Endodermal cell (in vitro differentiated cells): ENCODE data around the gene CA11. TPM values are rescaled to one million over a fixed set of nuclear protein-coding genes. Genes with fewer than 3 reads are reported as not detected.

ENCODE experiments used
- DNase-seq: peaks from one replicate; pipeline ENCODE4 v3.0.0-alpha.2; 2017
- H3K27ac ChIP-seq: 2 replicates; pipeline ENCODE4 v1.5.1; 2013; ENCODE audit warnings: mild to moderate bottlenecking, low read depth, low read length, moderate library complexity
- H3K27me3 ChIP-seq: 2 replicates; pipeline ENCODE4 v1.6.1; 2013; ENCODE audit warnings: mild to moderate bottlenecking, low read length, moderate library complexity; ENCODE audit not compliant: insufficient read depth, control insufficient read depth, poor library complexity, severe bottlenecking
- H3K36me3 ChIP-seq: 2 replicates; pipeline ENCODE4 v1.7.0; 2013; ENCODE audit warnings: mild to moderate bottlenecking, low read length, moderate library complexity; ENCODE audit not compliant: control insufficient read depth, insufficient read depth
- H3K4me1 ChIP-seq: one replicate; pipeline ENCODE4 v1.7.0; 2013; ENCODE audit warnings: low read length; ENCODE audit not compliant: control insufficient read depth, insufficient read depth
- H3K4me3 ChIP-seq: 2 replicates; pipeline ENCODE4 v1.5.1; 2013; ENCODE audit warnings: mild to moderate bottlenecking, low read length, moderate library complexity
- H3K9ac ChIP-seq: 2 replicates; pipeline ENCODE4 v1.6.1; 2013; ENCODE audit warnings: mild to moderate bottlenecking, low read length, moderate library complexity; ENCODE audit not compliant: poor library complexity, severe bottlenecking; ENCODE audit errors: extremely low read depth
- H3K9me3 ChIP-seq: 2 replicates; pipeline ENCODE4 v1.6.1; 2013; ENCODE audit warnings: mild to moderate bottlenecking, low read length, moderate library complexity; ENCODE audit not compliant: control insufficient read depth
- H3K27ac Mint-ChIP-seq: 2 replicates; pipeline ENCODE4 v1.8.0; 2020; ENCODE audit warnings: mixed read lengths
- H3K27me3 Mint-ChIP-seq: 2 replicates; pipeline ENCODE4 v1.8.0; 2021; ENCODE audit warnings: mild to moderate bottlenecking, mixed read lengths; ENCODE audit not compliant: insufficient read depth
- H3K36me3 Mint-ChIP-seq: 2 replicates; pipeline ENCODE4 v1.8.0; 2020; ENCODE audit warnings: low read depth, mixed read lengths
- H3K4me1 Mint-ChIP-seq: 2 replicates; pipeline ENCODE4 v1.8.0; 2020; ENCODE audit warnings: mixed read lengths
- H3K4me3 Mint-ChIP-seq: 2 replicates; pipeline ENCODE4 v1.8.0; 2020; ENCODE audit warnings: mild to moderate bottlenecking, moderate library complexity, mixed read lengths
- H3K9me3 Mint-ChIP-seq: 2 replicates; pipeline ENCODE4 v1.8.0; 2020; ENCODE audit warnings: mild to moderate bottlenecking, mixed read lengths
- CTCF ChIP-seq: fragments of 200-600 bp; sonication (generic); conservative IDR thresholded peaks from 2 replicates; pipeline ENCODE4 v1.5.0; 2021; ENCODE audit warnings: antibody characterized with exemption, mild to moderate bottlenecking
- WGBS, 2 experiments: methylation state at CpG; one replicate each; pipeline versions ENCODE4 v1.1.5 to v1.1.7; 2013; ENCODE audit warnings: missing lambda C conversion rate in 2 of 2, mixed read lengths in 1 of 2; ENCODE audit not compliant: insufficient coverage in 1 of 2, insufficient read length in 1 of 2; 5-methylcytosine and 5-hydroxymethylcytosine counted together
- total RNA-seq, 2 donors: library from RNA; stranded (reverse); fragmentation: NEBNext Ultra II Directional in 1 of 2; extraction: Animal tissue kit (Norgen Biotek cat#: 25700) in 1 of 2; gene quantifications; 2 replicates in 1 of 2; 3 replicates in 1 of 2; pipeline ENCODE4 v1.2.1, GENCODE V29; 2021

CA11 gene
- total RNA-seq, 2 donors from 2014 or later = 75.0 to 82.6 TPM

GRCh38 chr19:48603449-48603848 lies 42.5 kb downstream of the CA11 start:
- Histone ChIP-seq H3K9me3 (no peaks in the 10 kb centered on the region), H3K4me3 (no peak overlapping the region), H3K36me3 (no peaks in the 10 kb centered on the region), H3K27ac (no peak overlapping the region), H3K9ac (no peak overlapping the region), H3K27me3 (no peaks in the 10 kb centered on the region), H3K4me1 (no peaks in the 10 kb centered on the region)
- H3K9me3 Mint-ChIP-seq = no peaks in the 10 kb centered on the region
- no peak for DNase-seq
- no peaks in the 10 kb centered on the region for H3K36me3 Mint-ChIP-seq
- H3K4me1 Mint-ChIP-seq = no peaks in the 10 kb centered on the region
- peaks cover 3% of the 10 kb centered on the region for H3K27me3 Mint-ChIP-seq
- WGBS, 2 experiments = 96 to 98% methylated on average over 37 to 39 of the region's 39 CpGs
- no peak for TF ChIP-seq CTCF
- H3K4me3 Mint-ChIP-seq = no peak overlapping the region
- no peak overlapping the region for H3K27ac Mint-ChIP-seq

- DNase-seq = no peak
- H3K27ac Mint-ChIP-seq = no peak overlapping the region
- H3K27me3 ChIP-seq = no peaks in the 10 kb centered on the region
- no peaks in the 10 kb centered on the region for H3K9me3 ChIP-seq
- H3K9me3 Mint-ChIP-seq = no peaks in the 10 kb centered on the region
- H3K27me3 Mint-ChIP-seq = peaks cover 3% of the 10 kb centered on the region
- no peak for TF ChIP-seq CTCF
- H3K4me3 ChIP-seq = no peak overlapping the region
- H3K9ac ChIP-seq = no peak overlapping the region
- 91 to 94% methylated on average over 6 to 8 of the region's 9 CpGs for WGBS, 2 experiments
- H3K4me1 Mint-ChIP-seq = no peaks in the 10 kb centered on the region
- no peaks in the 10 kb centered on the region for H3K36me3 Mint-ChIP-seq
- no peak overlapping the region for H3K27ac ChIP-seq
- no peaks in the 10 kb centered on the region for H3K4me1 ChIP-seq
- no peak overlapping the region for H3K4me3 Mint-ChIP-seq
- H3K36me3 ChIP-seq = no peaks in the 10 kb centered on the region
Observed at GRCh38 chr19:48603001-48603400, 43.0 kb downstream of the CA11 start.

- Mint-ChIP-seq H3K4me3 (no peak overlapping the region), H3K27ac (no peak overlapping the region), H3K4me1 (no peaks in the 10 kb centered on the region), H3K9me3 (no peaks in the 10 kb centered on the region), H3K27me3 (peaks cover 3% of the 10 kb centered on the region), H3K36me3 (no peaks in the 10 kb centered on the region)
- H3K27me3 ChIP-seq = no peaks in the 10 kb centered on the region
- no peak overlapping the region for H3K27ac ChIP-seq
- no peaks in the 10 kb centered on the region for H3K4me1 ChIP-seq
- no peak for TF ChIP-seq CTCF
- H3K4me3 ChIP-seq = no peak overlapping the region
- no peaks in the 10 kb centered on the region for H3K9me3 ChIP-seq
- no peaks in the 10 kb centered on the region for H3K36me3 ChIP-seq
- DNase-seq = no peak
- no peak overlapping the region for H3K9ac ChIP-seq
- 88 to 91% methylated on average over 6 to 18 of the region's 21 CpGs for WGBS, 2 experiments
Observed at GRCh38 chr19:48600679-48601417, 45.1 kb downstream of the CA11 start.
